ENCODE measurements around the gene MYRF. TPM values are rescaled to one million over a fixed set of nuclear protein-coding genes. Genes with fewer than 3 reads are reported as not detected.

Gene MYRF
- total and polyA plus RNA-seq, 9 of the 15 experiments (the other 6 are each of a cell fraction or from before 2014, with no cell fraction given), result 2.3 to 25.8 (median 7.1) TPM

GRCh38 chr11:61815790-61816735, 63.6 kb downstream of the MYRF start (continued):
- no peak for TF ChIP-seq NR3C1 (CRISPR knock-in tag; IDR thresholded peaks at IDR 0.05)
- no peak for TF ChIP-seq HDAC6 (IDR thresholded peaks at IDR 0.05; ENCODE audit: low read depth, low read length)
- no peak for TF ChIP-seq ARHGAP35 (IDR thresholded peaks at IDR 0.05; ENCODE audit: partially characterized antibody)
- no peak for TF ChIP-seq ZSCAN29 (IDR thresholded peaks at IDR 0.05)
- no peak for TF ChIP-seq POLR3G (IDR thresholded peaks at IDR 0.05; ENCODE audit: extremely low read depth, insufficient read length, insufficient replicate concordance)
- no peak for TF ChIP-seq NR1H2 (CRISPR knock-in tag; IDR thresholded peaks at IDR 0.05)
- no peak for TF ChIP-seq NR0B1 (IDR thresholded peaks at IDR 0.05; ENCODE audit: partially characterized antibody)
- no peak for TF ChIP-seq SFPQ (IDR thresholded peaks at IDR 0.05; ENCODE audit: low read depth, low read length)
- TF ChIP-seq, protein P1, sequence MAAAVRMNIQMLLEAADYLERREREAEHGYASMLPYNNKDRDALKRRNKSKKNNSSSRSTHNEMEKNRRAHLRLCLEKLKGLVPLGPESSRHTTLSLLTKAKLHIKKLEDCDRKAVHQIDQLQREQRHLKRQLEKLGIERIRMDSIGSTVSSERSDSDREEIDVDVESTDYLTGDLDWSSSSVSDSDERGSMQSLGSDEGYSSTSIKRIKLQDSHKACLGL (CRISPR knock-in tag; IDR thresholded peaks at IDR 0.05; ENCODE audit: borderline replicate concordance, poor library complexity, severe bottlenecking), result no peak
- TF ChIP-seq SIN3B (IDR thresholded peaks at IDR 0.05; ENCODE audit: low read depth), result no peak; the same call in 1 of the 2 replicates
- TF ChIP-seq FOXJ3 (CRISPR knock-in tag; IDR thresholded peaks at IDR 0.05), result no peak
- peak; percentile 49 for TF ChIP-seq TAF9B (IDR thresholded peaks at IDR 0.05; ENCODE audit: partially characterized antibody)
- TF ChIP-seq HEY1 (CRISPR knock-in tag; IDR thresholded peaks at IDR 0.05; ENCODE audit: borderline replicate concordance), result no peak
- no peak for TF ChIP-seq PKNOX1 (IDR thresholded peaks at IDR 0.05)
- no peak for TF ChIP-seq NCOA6 (IDR thresholded peaks at IDR 0.05)
- no peak for TF ChIP-seq HDAC3 (IDR thresholded peaks at IDR 0.05; ENCODE audit: borderline replicate concordance, partially characterized antibody)
- no peak for TF ChIP-seq CBX5 (IDR thresholded peaks at IDR 0.05; ENCODE audit: borderline replicate concordance, low read depth)
- TF ChIP-seq ATF1 (CRISPR knock-in tag; IDR thresholded peaks at IDR 0.05), result no peak
- no peak for TF ChIP-seq ATF1 (tag; IDR thresholded peaks at IDR 0.05)
- no peak for TF ChIP-seq DPF2 (IDR thresholded peaks at IDR 0.05)
- TF ChIP-seq MTA1 (IDR thresholded peaks at IDR 0.05; ENCODE audit: borderline replicate concordance), result no peak
- no peak for TF ChIP-seq KHSRP (IDR thresholded peaks at IDR 0.05)
- peak; percentile 43 for TF ChIP-seq HNRNPLL (IDR thresholded peaks at IDR 0.05; ENCODE audit: low read depth, low read length, poor library complexity, severe bottlenecking)

Data from K562 (cell line).